ENCODE data around the gene MTMR3. TPM values are rescaled to one million over a fixed set of nuclear protein-coding genes. Genes with fewer than 3 reads are reported as not detected.

Gene MTMR3
- total RNA-seq, 3 donors from 2014 or later, result 57.0 to 90.0 (median 67.2) TPM

DNA sequence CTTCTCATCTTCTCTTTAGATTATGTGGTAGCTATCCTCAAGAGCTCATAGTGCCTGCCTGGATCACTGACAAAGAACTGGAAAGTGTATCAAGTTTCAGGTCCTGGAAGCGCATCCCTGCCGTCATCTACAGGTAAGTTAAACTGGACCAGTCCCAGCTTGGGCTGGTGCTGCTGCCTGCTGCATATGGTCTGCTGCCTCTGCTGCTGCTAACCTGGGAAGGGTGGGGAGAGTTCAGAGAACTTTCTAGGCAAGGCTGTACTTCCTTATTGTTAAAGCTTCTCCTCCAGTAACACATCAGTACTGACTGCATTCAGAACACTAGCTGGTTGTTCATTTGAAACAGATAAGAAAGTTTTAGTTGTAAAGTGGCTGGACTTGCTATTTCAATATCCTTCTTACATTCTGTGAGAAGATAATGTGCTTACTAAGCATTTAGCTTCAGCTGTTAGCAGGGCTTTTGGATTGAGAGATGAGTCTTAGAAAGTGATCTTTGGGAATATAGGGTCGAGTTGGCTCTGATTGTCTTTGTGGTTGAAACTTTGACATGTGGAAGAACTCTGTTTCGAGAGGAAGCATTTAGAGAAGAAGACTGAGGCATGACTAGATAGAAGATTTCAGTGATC lies 120.0 kb downstream of the MTMR3 start:
- DNase-seq (ENCODE audit: low spot score in 2 of 2), result no peak
- Histone ChIP-seq H3K27me3 (no peaks in the 10 kb centered on the region), H3K9me3 (no peaks in the 10 kb centered on the region), H3K27ac (no peak overlapping the region), H3K4me3 (no peak overlapping the region), H3K36me3 (no peaks in the 10 kb centered on the region), H3K4me1 (no peaks in the 10 kb centered on the region)
- intact Hi-C loops (cut with DNase I; ENCODE audit: low total_unique reads), result no loop called here
- TF ChIP-seq CTCF (IDR thresholded peaks at IDR 0.05) (no peak), POLR2AphosphoS5 (IDR thresholded peaks at IDR 0.05) (no peak), POLR2A (IDR thresholded peaks at IDR 0.05) (no peak)

DNA sequence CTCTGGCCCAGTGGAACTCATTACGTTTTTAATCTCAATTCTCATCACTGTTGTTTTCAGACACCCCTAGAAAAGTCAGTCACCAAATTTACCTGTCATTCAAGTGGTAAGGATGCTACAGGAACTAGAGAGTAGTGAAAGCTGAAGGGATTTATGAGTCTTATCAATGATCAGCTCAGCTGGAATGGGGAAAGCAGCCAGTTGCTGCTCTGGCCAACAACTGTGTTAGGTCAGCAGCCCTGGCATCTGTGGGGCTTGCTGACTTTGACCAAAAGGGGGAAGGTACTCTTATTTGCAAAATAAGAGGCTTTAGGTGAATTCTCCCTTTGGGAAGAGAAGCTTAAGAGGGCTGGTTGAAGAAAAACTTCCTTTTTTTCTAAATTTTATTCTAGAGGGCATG lies 121.1 kb downstream of the MTMR3 start:
- Histone ChIP-seq H3K4me3 (no peak overlapping the region), H3K9me3 (no peaks in the 10 kb centered on the region), H3K27ac (no peak overlapping the region), H3K27me3 (no peaks in the 10 kb centered on the region), H3K4me1 (no peaks in the 10 kb centered on the region), H3K36me3 (no peaks in the 10 kb centered on the region)
- no peak for DNase-seq (ENCODE audit: low spot score in 2 of 2)
- intact Hi-C loops (cut with DNase I; ENCODE audit: low total_unique reads), result no loop called here
- no peak for TF ChIP-seq POLR2AphosphoS5 (IDR thresholded peaks at IDR 0.05)
- TF ChIP-seq CTCF (IDR thresholded peaks at IDR 0.05), result no peak
- no peak for TF ChIP-seq POLR2A (IDR thresholded peaks at IDR 0.05)

GRCh38 chr22:30004694-30005093 lies 121.7 kb downstream of the MTMR3 start:
- Histone ChIP-seq H3K27me3 (no peaks in the 10 kb centered on the region), H3K9me3 (no peaks in the 10 kb centered on the region), H3K4me3 (no peak overlapping the region), H3K4me1 (no peaks in the 10 kb centered on the region), H3K27ac (no peak overlapping the region), H3K36me3 (no peaks in the 10 kb centered on the region)
- TF ChIP-seq POLR2AphosphoS5 (IDR thresholded peaks at IDR 0.05) (no peak), POLR2A (IDR thresholded peaks at IDR 0.05) (no peak), CTCF (IDR thresholded peaks at IDR 0.05) (no peak)
- intact Hi-C loops (cut with DNase I; ENCODE audit: low total_unique reads), result no loop called here
- no peak for DNase-seq (ENCODE audit: low spot score in 2 of 2)

DNA sequence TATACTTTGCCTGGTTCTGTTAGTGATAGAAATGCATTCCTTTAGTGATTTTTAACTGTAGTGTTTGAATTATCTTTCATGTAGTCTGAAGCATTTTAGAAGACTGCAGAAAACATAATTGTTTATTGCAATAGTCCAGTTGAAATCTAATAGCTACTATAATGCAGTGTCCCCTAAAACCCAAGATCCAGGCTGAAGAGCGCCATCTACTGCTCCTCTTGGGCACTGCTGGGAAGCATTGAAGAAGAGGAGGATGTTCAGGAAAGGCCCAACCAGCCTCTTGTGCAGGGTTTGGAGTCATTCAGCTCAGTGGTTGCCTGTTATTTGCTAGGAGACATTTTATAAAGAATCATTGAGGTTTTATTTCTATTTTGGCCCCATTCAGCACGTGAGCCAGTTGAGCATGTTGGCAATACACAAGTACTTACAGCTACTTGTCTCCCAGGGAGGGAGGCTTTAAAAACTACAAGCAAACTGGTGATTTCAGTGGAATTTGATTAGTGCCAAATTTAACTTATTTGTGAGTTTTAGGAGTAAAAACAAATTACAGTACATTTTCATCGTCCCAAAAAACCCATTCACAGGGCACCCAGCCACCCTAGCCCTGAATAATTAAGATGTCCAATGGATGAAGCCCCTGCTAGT lies 122.4 kb downstream of the MTMR3 start:
- no peaks in the 10 kb centered on the region for H3K36me3 ChIP-seq
- H3K9me3 ChIP-seq, result no peaks in the 10 kb centered on the region
- peak in 1 of 2 donors; percentile 69 for DNase-seq (ENCODE audit: low spot score in 2 of 2)
- H3K4me1 ChIP-seq, result no peaks in the 10 kb centered on the region
- H3K4me3 ChIP-seq, result no peak overlapping the region
- H3K27me3 ChIP-seq, result no peaks in the 10 kb centered on the region
- TF ChIP-seq CTCF (IDR thresholded peaks at IDR 0.05) (peak; percentile 69 to 91 (median 85)), POLR2AphosphoS5 (IDR thresholded peaks at IDR 0.05) (no peak), POLR2A (IDR thresholded peaks at IDR 0.05) (no peak)
- intact Hi-C loops (cut with DNase I; ENCODE audit: low total_unique reads), result no loop called here
- H3K27ac ChIP-seq, result no peak overlapping the region

DNA sequence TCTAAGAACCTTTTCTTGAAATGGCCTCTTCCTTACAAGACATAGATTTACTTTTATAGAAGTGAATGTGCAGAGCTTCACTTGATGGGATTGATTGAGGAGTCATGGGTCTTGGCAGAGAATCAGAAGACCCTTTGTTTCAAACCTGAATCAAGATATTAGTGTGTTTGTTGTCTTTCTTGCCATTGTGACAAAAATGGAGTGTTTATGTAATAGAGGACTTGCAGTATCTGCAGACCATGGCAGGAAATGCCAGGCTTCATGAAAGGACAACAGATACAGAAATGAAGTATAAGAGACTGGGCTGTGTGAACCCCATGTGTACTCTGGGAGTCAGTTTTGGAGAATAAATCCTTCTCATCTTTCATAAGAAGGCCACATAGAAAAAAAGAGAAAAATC lies 124.4 kb downstream of the MTMR3 start:
- Histone ChIP-seq H3K9me3 (no peaks in the 10 kb centered on the region), H3K4me1 (no peaks in the 10 kb centered on the region), H3K4me3 (no peak overlapping the region), H3K27me3 (no peaks in the 10 kb centered on the region), H3K27ac (no peak overlapping the region), H3K36me3 (no peaks in the 10 kb centered on the region)
- intact Hi-C loops (cut with DNase I; ENCODE audit: low total_unique reads), result no loop called here
- no peak for DNase-seq (ENCODE audit: low spot score in 2 of 2)
- TF ChIP-seq CTCF (IDR thresholded peaks at IDR 0.05), result no peak
- TF ChIP-seq POLR2AphosphoS5 (IDR thresholded peaks at IDR 0.05), result no peak
- TF ChIP-seq POLR2A (IDR thresholded peaks at IDR 0.05), result no peak

All from breast epithelium (tissue), 4 donors.